Esophagus squamous epithelium (tissue), 4 donors: Measurements from ENCODE around the gene CXCR6.

Experiments used
- CTCF ChIP-seq, 6 experiments: fragments of 450-650 bp in 4 of 6; fragments of 200-600 bp in 2 of 6; sonication (generic) in 2 of 6; IDR thresholded peaks; one replicate each; pipeline ENCODE4 v1.5.1; 2016 to 2019; ENCODE audit warnings: antibody characterized with exemption in 6 of 6, mild to moderate bottlenecking in 4 of 6, moderate library complexity in 4 of 6
- POLR2A ChIP-seq, 4 donors: fragments of 450-650 bp; IDR thresholded peaks; one replicate each; pipeline ENCODE4 v1.6.1; 2017; ENCODE audit warnings: antibody characterized with exemption in 4 of 4, mild to moderate bottlenecking in 4 of 4, moderate library complexity in 3 of 4

- TF ChIP-seq POLR2A (IDR thresholded peaks at IDR 0.05) (no peak), CTCF (IDR thresholded peaks at IDR 0.05) (peak in 2 of 6 experiments; percentile 25 to 28)
These were observed 3.0 kb downstream of the CXCR6 start for GRCh38 chr3:45946307-45946706.
